ENCODE results near the gene IL17F. TPM values are rescaled to one million over a fixed set of nuclear protein-coding genes. Genes with fewer than 3 reads are reported as not detected.

The IL17F gene
- not detected for polyA plus RNA-seq (2013, experiment 1 of 2; ENCODE audit: insufficient read length)
- polyA plus RNA-seq (2013, experiment 2 of 2; ENCODE audit: insufficient read length), result not detected

DNA sequence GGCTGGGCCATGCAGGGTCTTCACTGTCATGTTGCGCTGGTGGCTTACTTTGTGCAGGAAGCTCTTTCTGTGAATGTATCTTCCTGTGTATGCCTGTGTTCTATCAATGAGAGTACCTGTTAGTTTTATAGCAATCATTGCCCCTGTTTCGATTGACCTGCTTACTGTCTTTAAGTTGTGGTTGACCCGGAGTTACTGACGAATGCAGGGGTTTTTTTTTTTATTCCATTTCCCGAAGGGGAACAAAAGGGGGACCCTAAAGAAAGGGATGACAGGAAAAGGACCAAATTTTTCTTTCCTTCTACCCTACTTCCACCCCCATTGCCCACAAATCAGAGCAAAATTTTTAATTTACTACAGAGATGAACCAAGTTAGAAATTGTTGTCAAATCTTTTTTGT is at the start of gene IL17F:
TSS of gene IL17F (minus strand) at position 101 of the 400 bp plus-strand sequence. CDS start at position 30, 71 bp downstream.
- DNase-seq, result no peak

DNA sequence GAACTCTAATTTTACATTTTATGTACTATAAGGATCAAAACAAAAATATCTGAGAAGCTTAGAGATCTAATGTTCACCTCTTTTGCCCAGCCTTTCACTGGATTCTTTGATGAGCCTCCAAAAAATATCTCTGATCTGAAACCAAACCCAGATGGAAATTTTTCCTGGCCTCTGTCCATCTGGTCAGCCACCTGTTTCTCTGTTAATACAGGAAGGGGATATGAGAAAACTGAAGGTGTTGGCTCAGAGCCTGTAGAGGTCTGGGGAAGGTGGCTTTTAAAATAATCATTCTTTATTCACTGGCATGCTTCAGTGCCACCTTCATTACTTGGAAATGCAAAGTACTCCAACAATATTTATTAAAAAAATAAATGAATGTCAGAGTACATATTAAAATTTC is 48.8 kb upstream of the IL17F start:
- no peak for DNase-seq

DNA sequence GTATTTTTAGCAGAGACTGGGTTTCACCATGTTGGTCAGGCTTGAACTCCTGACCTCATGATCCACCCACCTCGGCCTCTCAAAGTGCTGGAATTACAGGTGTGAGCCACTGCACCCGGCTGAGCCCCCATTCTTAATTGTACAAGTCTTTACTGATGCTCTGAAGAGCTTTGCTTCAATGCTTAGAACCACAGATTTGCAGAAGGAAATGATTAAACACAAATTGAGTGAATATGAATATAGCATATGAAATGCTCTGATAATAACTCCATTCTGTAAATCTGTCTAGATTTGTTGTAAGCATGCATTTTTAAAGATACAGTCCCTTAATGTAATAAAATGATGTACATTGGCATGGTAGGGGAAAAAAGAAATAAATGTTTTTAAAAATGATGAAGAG is 44.5 kb upstream of the IL17F start:
- DNase-seq, result no peak

DNA sequence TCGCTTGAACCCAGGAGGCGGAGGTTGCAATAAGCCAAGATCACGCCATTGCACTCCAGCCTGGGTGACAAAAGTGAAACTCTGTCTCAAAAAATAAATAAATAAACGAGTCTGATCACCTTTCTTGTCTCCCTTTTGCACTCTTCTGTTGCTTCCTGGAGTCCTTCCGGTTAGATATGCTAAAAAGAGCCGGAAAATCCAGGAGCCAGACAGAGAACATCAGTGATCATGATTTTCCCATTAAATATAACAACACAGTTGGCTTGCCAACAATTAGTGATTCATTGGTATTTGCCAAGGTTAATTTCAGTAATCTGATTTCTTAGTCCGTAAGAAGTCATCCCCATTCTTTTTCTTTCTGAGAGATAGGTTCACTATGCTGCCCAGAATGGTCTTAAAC is 43.9 kb upstream of the IL17F start:
- no peak for DNase-seq

DNA sequence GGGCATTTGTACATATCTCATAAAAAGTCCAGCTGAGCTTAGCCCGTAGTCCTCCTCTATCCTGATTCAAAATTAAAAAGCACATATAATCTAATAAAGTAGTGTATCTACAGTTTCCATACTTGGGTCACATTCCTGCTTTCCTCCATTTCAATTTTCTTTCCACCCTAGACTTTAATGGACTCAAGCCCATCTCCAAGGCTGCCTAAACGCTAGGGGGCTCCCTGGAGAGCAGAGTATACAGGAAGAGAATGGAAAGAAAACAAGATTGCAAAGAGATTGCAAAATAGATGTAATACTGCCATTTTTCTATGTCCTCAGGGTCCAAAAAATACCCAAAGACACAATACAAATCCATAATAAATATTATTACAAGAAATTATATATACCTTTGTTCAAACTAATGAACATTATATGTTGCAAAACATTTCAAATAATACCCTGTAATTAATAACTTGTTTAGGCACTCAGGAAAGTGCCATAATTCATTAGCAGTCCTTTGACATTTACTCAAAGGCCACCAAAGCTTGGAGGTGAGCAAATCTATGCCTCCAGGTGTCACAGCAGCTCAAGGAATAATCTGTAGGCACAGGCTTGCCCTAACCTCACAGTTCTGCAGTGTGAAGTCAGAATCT is 42.6 kb upstream of the IL17F start:
- peak; percentile 76 for DNase-seq

DNA sequence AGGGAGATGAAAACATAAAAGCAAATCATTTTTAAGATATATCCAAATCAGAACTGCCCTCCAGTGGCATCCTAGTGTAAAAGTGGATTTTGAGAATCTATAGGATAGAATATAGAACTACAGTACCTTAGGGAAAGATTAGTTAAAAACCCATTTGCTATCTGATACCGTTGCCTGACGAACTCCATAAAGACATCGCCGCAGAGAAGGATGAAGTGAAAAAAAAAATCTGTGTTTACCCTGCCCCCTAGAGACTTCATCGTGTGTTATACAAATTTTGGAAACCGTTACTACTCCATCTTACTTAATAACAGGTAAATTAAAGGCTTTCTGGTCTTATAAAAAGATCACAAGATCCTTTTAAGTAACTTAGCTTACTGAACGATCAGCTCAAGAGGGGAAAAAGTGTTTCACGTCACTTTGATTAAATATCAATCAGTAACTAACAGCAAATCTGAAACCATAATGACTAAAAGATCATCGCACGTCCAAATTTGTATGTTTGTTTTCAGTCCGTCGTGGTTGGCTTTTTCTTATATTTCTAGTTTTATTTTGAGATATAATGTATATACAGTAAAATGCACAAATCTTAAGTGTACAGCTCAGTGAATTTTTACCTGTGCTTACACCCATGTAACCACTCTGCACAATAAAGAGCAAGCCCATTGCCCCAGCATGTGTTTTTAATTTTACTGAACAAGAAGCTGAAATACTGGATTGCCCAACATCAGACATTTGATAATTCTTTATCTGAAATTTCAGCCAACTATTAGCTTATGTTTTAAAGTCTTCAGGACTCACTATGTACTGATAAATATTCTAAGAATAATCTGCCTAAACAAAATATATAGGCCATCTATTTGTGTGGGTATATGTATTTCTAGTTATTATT is 41.1 kb upstream of the IL17F start:
- no peak for DNase-seq

DNA sequence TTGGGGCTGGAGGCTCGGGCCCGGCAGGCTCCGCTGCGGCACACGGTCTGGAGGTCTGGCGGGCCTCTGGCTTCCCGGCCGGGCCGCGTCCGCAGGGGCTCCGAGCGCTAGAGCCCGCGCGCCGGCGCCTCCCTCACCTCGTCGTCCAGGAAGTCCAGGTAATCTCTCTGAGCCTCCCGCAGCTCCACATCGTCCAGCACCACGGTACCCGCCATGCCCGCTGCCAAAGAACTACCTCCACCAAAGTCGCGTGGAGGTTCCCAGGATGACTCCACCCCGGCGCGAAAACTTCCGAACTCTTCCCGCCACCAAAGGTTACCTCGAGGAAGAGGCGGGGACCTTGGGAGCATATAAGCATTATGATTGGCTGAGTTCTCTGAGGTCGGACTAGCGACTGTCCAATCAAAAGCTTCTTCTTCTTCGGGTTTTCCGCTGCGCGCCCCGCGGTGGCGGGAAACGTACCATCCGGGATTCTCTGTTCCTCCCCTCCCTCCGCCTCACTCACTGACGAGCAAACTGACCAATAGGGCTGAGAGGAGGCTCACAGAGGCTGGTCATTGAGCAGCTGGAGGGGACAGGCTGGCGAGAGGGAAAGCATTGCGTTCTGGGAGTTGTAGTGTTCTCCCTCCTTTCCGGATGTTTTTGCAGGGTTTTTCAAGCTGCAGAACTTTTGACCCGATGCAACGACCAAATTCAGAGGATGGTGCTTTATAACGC is 40.3 kb upstream of the IL17F start, which contains the start of gene MCM3:
TSS of gene MCM3 (minus strand) at position 283 of the 717 bp plus-strand sequence. CDS start at position 215, 68 bp downstream.
- DNase-seq, result peak; percentile 100

DNA sequence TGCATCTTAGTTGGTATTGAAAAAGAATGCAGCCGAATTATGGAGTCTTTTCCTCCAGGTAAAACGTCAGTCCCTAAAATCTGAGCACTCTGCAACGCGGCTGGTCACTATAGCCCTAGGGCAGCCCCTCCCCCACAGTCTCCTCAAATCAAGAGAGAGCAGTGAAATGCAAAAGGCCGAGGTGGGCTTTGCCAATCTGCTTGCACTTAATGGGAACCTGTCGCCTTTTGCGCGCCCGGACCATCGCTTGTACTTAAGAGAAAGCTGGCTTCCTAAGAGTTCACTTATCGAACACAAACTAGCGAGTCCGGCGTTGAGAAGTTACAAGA is 39.8 kb upstream of the IL17F start:
- DNase-seq, result peak; percentile 34

DNA sequence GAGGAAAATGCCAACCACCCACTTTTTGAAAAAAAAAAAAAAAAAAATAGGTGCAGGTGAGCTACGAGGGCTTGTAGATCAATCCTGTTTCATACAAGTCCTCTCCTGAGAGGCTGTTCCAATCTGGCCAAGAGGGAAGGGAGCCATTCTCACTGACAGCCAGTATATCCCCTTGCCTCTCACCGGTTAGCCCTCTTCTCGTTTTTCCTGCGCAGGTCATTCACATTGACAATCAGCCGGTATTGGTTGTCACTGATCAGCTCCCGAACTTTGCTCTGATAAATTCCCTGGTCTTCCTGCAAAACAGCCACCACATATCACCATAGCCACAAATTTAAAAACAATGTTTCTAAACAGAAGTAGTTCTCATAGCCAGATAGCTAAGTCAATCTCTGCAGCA is 38.8 kb upstream of the IL17F start:
- DNase-seq, result no peak

DNA sequence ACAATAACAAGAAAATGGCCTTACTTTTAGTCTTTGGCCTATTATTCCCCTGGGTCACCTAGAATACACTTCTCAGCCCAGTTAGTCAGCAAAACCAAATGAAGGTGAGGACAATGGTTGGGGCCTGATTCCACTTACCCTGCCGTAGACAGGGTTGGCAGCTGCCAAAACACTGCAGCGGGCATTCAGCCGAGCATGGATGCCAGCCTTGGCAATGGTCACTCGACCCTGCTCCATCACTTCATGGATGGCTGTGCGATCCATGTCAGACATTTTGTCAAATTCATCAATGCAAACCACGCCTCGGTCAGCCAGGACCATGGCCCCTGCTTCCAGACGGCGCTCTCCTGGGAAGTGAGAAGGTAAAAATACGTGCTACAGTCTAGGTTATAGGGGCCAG is 31.8 kb upstream of the IL17F start:
- DNase-seq, result no peak

DNA sequence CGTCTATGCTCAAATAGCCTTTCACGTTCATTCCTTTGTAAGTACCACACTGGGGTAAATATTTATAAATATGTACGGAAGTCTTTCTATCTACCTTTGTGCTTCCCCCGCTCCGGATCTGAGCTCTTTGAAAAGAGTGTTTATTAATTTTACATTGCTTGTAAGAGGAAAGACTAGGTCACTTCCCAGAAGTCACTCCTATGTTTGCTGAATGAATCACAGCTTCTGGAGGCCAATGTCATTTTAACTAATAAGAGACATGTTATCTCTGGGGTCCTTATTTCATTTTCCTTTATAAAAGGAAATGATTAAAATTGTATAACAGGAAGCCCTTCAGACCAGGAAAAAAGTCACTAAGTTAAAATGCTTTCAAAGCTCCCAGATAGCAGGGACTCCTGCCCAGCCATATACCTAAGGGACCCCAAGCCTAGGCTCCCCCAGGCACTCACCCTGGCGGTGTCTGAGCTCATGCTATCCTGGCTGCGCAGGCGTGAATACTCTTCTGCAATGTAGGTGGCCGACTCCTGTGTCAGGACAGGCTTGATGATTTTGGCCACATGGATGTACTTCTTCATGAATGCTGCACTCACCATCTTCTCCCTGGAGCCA is 27.7 kb upstream of the IL17F start:
- no peak for DNase-seq

DNA sequence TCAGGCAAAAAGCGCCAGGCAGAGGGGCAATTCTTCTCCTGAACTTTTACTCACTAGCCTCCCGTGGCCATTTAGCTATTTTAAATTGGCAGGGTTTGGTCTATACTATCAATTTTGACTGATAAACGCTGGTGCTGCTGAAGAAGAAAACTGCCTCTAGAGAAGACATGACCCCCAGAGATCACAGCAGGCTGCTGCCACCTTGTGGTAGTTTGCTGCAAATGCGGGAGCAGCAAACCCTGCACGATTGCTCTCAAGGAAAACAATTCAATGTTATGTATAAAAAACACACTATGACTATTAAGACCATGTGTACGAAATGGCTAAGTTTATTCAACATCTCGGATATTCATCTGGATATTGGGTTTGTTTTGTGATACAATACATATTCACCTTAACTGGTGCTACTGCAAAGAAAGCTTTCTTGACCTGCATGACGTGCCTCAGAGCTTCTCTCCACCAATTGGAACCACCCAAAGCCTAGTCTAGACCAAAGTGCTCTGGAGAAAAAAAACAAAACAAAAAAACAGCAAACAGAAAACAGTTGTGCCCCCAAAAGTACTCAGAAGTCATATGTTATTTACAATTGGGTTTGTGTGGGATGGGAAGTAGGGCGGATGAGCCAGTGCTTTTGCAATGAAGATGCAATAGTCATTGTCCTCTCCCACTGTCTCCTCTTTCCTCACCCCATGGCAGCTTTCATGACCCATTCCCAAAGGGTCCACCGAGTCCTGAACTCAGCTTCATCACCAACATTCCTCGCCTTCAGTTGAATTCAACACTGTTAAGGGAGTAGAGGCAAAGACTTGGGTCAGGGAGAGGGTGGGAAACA is 19.6 kb upstream of the IL17F start:
- DNase-seq, result peak; percentile 59

DNA sequence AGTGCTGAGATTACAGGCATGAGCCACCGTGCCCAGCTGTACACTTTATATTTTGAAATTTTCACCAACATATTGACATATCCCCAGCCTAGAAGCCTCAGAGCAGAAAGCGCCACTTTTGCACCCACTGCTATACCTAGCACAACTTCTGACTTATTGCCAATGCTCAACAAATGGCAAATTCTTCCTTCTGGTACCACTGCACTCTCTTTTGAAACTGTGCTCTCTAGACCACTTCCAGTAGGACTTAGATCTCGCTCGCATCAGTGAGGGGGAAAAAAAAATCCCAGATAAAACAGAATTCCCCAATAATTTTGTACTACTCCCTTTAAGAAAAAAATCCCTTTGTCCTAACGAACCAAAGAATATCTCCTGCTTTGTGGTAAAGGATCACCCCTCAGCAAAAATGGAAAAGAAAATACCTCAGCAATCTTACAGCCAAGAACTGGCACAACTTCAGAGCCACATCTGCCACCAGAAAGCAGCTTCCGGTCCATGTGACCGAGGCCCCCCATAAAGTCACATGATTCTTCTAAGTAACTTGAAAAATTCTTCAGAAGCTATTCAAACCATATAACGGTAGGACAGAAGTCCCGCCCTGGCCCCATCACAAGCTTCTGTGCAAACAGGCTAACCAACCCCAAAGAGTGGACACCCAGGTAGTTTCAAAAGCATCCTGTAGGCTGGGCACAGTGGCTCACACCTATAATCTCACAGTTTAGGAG is 18.5 kb upstream of the IL17F start:
- DNase-seq, result no peak

DNA sequence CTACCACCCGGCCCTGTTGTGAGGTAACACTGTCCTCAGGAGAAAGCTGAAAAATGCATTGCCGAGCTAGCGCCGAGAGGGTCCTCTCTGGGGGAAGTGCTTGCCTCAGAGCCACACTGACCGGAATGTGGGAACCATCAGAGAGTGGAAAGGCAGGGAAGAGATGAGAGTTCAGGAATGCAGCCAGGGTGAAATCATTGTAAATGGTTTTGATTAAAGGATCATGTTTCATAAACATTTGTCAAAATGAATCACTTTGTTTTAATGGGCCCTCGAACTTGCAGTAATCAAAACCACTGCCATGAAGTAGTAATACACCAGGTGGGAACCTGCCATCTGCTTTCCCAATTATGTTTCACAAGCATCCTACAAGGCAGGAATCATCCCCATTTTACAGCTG is 16.9 kb upstream of the IL17F start:
- DNase-seq, result peak; percentile 71

DNA sequence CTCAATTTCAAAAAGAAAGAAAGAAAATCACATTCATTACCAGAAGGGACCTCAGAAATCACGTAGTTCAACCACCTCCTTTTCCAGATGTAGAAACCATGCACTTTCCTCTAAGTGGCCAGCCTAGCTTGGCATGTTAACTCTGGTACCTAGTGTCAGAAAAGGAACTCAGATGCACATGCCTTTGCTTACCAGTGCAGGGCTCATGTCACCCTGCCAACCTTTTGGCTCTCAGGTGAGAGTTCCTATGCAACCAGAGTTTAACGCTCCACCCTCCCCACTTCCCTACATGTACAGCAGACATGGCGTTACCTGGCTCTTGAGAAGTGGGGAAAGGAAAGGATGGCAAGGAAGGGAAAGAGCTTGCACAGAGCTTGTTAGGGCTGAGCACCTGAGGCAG is 16.3 kb upstream of the IL17F start:
- DNase-seq, result no peak

DNA sequence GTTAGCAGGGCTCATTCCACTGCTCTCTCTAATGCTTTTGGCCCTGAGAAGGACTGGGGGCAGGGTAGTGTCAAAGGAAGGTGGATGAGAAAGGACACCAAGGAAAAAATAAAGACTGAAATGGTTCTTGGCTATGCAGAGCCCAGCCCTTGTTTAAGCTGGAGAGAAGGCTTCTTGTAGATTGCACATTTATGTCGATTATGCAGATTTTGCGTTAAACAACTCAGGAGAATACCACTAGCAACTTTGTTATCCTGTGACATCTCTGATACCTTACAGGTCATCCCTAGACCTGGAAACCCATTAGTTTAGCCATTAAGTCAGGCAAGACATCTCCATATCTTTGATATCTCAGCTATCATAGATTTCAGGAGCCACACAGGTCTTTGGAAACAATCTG is 11.1 kb upstream of the IL17F start:
- DNase-seq, result no peak

DNA sequence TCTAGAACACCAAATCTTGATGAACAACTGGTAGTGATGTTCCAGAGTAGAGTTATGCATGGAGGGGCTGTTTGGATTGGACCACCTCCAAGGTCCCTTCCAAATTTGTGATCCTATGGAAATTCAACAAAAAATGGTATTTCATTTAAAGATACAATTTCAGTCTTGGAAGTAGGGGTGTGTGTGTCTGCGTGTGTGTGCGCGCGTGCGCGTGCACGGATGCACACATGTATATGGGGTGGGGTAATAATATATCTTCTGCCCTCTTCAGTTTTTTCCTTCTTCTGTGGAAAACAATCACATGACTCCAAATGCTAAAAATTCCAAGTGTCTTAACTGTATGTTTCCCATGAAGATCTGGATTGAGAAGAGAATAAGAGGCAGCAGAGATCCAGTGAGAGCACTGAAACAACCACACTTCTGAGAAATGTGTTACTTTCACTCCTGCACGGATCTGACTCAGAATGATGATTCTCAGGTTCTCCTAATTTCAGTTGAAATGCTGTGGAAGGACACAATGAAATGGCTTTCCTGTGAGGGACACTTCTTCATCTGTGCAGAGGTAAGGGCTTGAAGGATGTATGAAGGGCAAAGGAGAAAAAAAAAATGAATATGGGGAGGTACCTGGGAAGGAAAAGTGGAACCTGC is 10.6 kb upstream of the IL17F start:
- no peak for DNase-seq

DNA sequence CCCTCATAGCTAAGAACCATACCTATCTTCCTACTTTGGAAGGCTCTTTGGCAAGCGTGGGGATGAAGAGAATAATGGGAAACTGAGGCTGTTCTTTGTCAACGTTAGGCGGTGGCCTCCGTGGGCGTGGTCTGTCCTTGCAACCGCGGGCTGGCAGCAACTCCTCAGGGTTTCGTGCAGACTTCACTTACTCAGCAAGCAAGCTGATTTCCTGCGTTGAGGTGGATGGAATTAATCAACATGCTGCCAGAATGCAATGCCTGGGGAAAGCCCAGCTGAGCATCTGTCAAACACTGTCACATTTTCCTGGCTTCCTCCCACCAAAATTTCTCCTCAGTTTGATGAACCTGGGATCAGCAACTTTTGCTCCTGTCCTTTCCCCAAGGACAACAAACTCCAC is 9.2 kb upstream of the IL17F start:
- DNase-seq, result peak; percentile 22

DNA sequence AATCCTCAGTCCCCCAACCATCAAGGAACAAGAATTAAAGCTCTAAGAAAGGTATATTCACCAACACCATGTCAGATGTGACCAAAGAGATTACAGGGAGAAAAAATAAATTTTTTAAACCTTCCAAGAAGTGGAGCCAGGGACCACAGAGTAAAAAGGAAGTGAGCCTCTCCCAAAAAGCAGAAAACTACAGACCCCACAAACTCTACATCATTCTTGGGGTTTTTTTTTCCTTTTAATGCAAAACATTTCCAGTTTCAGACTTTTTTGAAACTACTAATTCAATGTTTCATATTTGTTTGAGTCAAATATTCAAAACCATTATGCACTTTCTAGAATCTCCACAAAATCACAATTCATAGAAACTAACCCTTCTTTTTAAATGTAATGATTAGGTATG is 6.8 kb upstream of the IL17F start:
- no peak for DNase-seq

DNA sequence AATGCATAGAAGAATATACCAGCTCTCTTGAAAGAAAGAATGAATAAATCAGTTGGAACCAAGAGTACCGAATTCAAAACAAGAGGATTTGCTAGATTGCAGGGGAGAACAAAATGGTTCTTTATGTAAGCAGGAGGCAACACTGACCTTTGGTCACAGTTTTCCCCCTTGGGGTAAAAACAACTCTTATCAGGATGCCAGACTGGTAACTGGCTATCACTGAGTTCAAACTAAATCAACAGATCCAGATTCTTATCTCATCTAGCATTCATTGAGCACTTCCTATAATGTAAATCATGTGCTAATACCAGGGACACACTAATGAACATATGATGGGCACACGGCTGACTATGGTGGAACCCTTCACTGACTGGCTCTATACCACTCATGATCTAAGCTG is 4.8 kb upstream of the IL17F start:
- no peak for DNase-seq

DNA sequence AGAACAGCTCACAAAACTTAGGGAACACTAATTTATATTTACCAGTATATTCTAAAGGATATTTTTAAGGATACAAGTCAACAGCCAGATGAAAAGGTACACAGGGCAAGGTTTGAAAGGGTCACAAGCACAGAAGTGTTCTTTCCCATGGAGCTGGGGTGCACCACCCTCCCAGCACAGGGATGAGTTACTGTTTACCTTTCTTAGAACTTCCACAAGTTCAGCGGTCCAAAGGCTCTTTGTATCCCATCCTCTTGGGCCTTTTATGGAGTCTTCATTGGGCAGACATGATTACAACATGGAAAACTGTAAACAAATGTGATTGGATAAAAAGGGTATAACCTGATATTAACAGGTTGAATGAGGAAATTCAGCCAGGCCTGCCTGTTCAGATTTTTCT is 1.1 kb upstream of the IL17F start:
- no peak for DNase-seq

Data from fibroblast of skin of back (primary cell).